ENCODE data around the gene ANKFN1. TPM values are rescaled to one million over a fixed set of nuclear protein-coding genes. Genes with fewer than 3 reads are reported as not detected.
A peak's percentile ranks its signal among the peaks of the same experiment; 100 is the strongest.

The ANKFN1 gene
- polyA plus RNA-seq, 3 donors, result not detected

DNA sequence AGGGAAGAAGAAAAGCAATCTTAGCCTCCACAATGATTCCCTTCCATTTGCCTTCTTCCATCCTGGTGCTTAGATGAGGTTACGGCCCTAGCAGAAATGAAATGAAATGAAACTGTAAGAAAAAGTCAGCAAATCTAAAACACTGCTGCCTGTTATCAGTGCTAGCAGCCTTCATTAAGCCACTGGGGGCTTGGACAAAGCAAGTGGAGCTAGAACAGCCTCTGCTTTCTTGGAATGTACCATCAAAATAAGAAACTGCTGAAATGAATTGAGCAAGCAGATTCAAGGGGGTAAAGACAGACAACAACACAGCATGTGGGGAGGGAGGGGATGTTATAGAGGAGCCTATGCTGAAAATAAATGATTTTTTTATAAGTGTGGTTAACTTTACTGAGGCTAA, 5.1 kb downstream of the ANKFN1 start:
- H3K27me3 Mint-ChIP-seq (ENCODE audit: low read depth in 3 of 3), result peaks cover 0 to 2% (median 0%) of the 10 kb centered on the region in 3 donors
- H3K27ac Mint-ChIP-seq, result peak overlapping the region in 4 of 7 donors; percentile 15 to 79 (median 50)
- no peak overlapping the region for H3K4me3 Mint-ChIP-seq
- WGBS (ENCODE audit: insufficient coverage), result no CpG with 5 or more reads among the region's 1 CpG
- peak overlapping the region; percentile 28 for H3K4me2 ChIP-seq (replicated peaks; ENCODE audit: extremely low read depth, low read length, poor library complexity, severe bottlenecking)
- no peaks in the 10 kb centered on the region for H4K20me1 ChIP-seq (ENCODE audit: insufficient read depth, low read length)
- peak overlapping the region in 1 of 3 experiments; percentile 13 for H3K4me3 ChIP-seq (replicated peaks in 1 of 3; ENCODE audit: low read depth in 2 of 3, low read length in 3 of 3)
- intact Hi-C loops (cut with micrococcal nuclease), result loop anchor here in 1 of 2 donors (10.0 kb wide), 1 partner anchor 166 kb away; no protein-coding TSS in a partner anchor
- no peak for DNase-seq
- TF ChIP-seq, protein P1, sequence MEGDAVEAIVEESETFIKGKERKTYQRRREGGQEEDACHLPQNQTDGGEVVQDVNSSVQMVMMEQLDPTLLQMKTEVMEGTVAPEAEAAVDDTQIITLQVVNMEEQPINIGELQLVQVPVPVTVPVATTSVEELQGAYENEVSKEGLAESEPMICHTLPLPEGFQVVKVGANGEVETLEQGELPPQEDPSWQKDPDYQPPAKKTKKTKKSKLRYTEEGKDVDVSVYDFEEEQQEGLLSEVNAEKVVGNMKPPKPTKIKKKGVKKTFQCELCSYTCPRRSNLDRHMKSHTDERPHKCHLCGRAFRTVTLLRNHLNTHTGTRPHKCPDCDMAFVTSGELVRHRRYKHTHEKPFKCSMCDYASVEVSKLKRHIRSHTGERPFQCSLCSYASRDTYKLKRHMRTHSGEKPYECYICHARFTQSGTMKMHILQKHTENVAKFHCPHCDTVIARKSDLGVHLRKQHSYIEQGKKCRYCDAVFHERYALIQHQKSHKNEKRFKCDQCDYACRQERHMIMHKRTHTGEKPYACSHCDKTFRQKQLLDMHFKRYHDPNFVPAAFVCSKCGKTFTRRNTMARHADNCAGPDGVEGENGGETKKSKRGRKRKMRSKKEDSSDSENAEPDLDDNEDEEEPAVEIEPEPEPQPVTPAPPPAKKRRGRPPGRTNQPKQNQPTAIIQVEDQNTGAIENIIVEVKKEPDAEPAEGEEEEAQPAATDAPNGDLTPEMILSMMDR (IDR thresholded peaks at IDR 0.05), result no peak
- H3K27me3 ChIP-seq (ENCODE audit: control insufficient read depth in 2 of 2, insufficient read depth in 2 of 2, low read length in 2 of 2), result no peaks in the 10 kb centered on the region
- H3K9me3 ChIP-seq (replicated peaks in 1 of 2; ENCODE audit: control insufficient read depth in 1 of 2, insufficient read depth in 1 of 2, low read length in 2 of 2), result no peaks in the 10 kb centered on the region
- no peak overlapping the region for H2AFZ ChIP-seq (ENCODE audit: insufficient read depth, low read depth, low read length, poor library complexity, severe bottlenecking)
- H3K27ac ChIP-seq (ENCODE audit: low read depth in 1 of 2, low read length in 2 of 2), result peak overlapping the region in 1 of 2 donors; percentile 72
- peaks cover 42% of the 10 kb centered on the region for H3K4me1 Mint-ChIP-seq
- no peaks in the 10 kb centered on the region for H3K36me3 Mint-ChIP-seq
- no peaks in the 10 kb centered on the region for H3K36me3 ChIP-seq (replicated peaks in 1 of 2; ENCODE audit: control insufficient read depth in 1 of 2, insufficient read depth in 2 of 2, low read length in 2 of 2)
- H3K9me3 Mint-ChIP-seq, result peaks cover 0 to 6% (median 0%) of the 10 kb centered on the region in 7 donors
- no peaks in the 10 kb centered on the region for H3K79me2 ChIP-seq (ENCODE audit: insufficient read depth, low read length)
- no peak overlapping the region for H3K9ac ChIP-seq (ENCODE audit: insufficient read depth, low read length, poor library complexity, severe bottlenecking)
- H3K4me1 ChIP-seq (ENCODE audit: control insufficient read depth in 1 of 2, insufficient read depth in 2 of 2, low read length in 2 of 2), result peaks cover 28 to 35% of the 10 kb centered on the region in 2 donors

DNA sequence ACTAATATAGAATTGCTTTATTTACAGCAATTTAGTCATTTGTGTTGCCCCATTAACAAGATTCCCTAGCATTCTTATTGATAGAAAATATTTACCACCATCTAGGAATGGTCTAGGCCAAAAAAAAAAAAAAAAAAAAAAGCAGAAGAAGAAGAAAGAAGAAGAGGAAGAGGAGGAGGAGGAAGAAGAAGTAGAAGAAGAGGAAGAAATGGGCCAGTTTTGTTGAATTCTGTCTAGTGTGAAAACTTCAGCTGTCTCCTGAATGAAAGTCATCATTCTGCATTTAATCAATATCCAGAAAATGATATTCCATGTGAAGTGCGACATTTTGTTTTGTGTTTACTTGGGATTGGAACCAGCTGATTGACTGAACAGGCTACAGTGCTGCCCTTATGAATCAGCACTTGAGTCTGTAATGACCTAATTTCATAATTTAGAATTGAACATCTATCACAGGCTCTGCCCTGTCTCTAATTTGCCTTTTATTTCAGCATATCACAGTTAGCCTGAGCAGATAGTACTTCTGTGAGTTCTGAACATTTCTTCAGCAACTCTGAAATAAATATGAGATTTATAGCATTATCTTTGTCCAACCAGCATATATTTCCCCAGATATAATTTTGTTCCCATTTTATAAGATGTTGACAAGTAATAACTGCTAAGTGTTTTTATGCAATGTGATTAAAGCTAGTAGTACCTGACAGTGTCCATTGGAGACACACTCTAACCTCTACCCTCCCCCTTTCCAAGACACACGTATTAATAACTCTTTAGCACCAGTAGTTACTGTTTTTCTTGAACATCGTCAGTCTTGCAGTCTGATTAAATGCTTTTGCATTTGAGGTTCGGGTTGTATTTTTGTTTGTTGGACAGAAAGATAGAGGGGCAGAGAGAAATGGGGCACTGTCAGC, 5.9 kb downstream of the ANKFN1 start:
- no CpG with 5 or more reads among the region's 4 CpGs for WGBS (ENCODE audit: insufficient coverage)

More for the DNA sequence above, 5.9 kb downstream of the ANKFN1 start:
- DNase-seq, result peak in 1 of 3 donors; percentile 29
- no peaks in the 10 kb centered on the region for H3K27me3 ChIP-seq (ENCODE audit: control insufficient read depth in 2 of 2, insufficient read depth in 2 of 2, low read length in 2 of 2)
- peaks cover 41% of the 10 kb centered on the region for H3K4me1 Mint-ChIP-seq
- TF ChIP-seq, protein P1 (IDR thresholded peaks at IDR 0.05), result no peak
- no peaks in the 10 kb centered on the region for H3K79me2 ChIP-seq (ENCODE audit: insufficient read depth, low read length)
- H2AFZ ChIP-seq (ENCODE audit: insufficient read depth, low read depth, low read length, poor library complexity, severe bottlenecking), result peak overlapping the region; percentile 11
- H3K4me1 ChIP-seq (ENCODE audit: control insufficient read depth in 1 of 2, insufficient read depth in 2 of 2, low read length in 2 of 2), result peaks cover 28 to 35% of the 10 kb centered on the region in 2 donors
- peak overlapping the region; percentile 28 for H3K4me2 ChIP-seq (replicated peaks; ENCODE audit: extremely low read depth, low read length, poor library complexity, severe bottlenecking)
- no peaks in the 10 kb centered on the region for H4K20me1 ChIP-seq (ENCODE audit: insufficient read depth, low read length)
- H3K36me3 Mint-ChIP-seq, result no peaks in the 10 kb centered on the region
- peaks cover 0 to 2% (median 0%) of the 10 kb centered on the region in 3 donors for H3K27me3 Mint-ChIP-seq (ENCODE audit: low read depth in 3 of 3)
- H3K27ac ChIP-seq (ENCODE audit: low read depth in 1 of 2, low read length in 2 of 2), result peak overlapping the region in 1 of 2 donors; percentile 72
- intact Hi-C loops (cut with micrococcal nuclease), result loop anchor here in 1 of 2 donors (10.0 kb wide), 1 partner anchor 166 kb away; no protein-coding TSS in a partner anchor
- peaks cover 0 to 6% (median 0%) of the 10 kb centered on the region in 7 donors for H3K9me3 Mint-ChIP-seq
- peak overlapping the region in 4 of 7 donors; percentile 35 to 80 (median 55) for H3K27ac Mint-ChIP-seq
- H3K4me3 Mint-ChIP-seq, result no peak overlapping the region
- H3K4me3 ChIP-seq (replicated peaks in 1 of 3; ENCODE audit: low read depth in 2 of 3, low read length in 3 of 3), result peak overlapping the region in 1 of 3 experiments; percentile 36
- H3K9me3 ChIP-seq (replicated peaks in 1 of 2; ENCODE audit: control insufficient read depth in 1 of 2, insufficient read depth in 1 of 2, low read length in 2 of 2), result no peaks in the 10 kb centered on the region
- no peaks in the 10 kb centered on the region for H3K36me3 ChIP-seq (replicated peaks in 1 of 2; ENCODE audit: control insufficient read depth in 1 of 2, insufficient read depth in 2 of 2, low read length in 2 of 2)
- no peak overlapping the region for H3K9ac ChIP-seq (ENCODE audit: insufficient read depth, low read length, poor library complexity, severe bottlenecking)
